Activated B cell treated with CpG ODN at 0.5 μM for 24 hours (primary cell): ENCODE measurements around the gene SERPINC1. TPM values are rescaled to one million over a fixed set of nuclear protein-coding genes. Genes with fewer than 3 reads are reported as not detected.

Experiments
- ATAC-seq: fragments of 200-7000 bp; cut with Tn5 transposase; one replicate; pipeline ENCODE4 v1.10.0; 2021; ENCODE audit warnings: low read depth, mild to moderate bottlenecking, moderate library complexity
- CTCF ChIA-PET: fragments of 350-600 bp; sonication (Branson Sonifier 250); formaldehyde crosslinking; loops from one replicate; lab custom pipeline; 2021; ENCODE audit warnings: antibody characterized with exemption; lab: Charles Lee
- POLR2A ChIA-PET: fragments of 350-600 bp; sonication (Branson Sonifier 250); formaldehyde crosslinking; loops from one replicate; lab custom pipeline; 2021; ENCODE audit warnings: antibody characterized with exemption; lab: Charles Lee
- DNase-seq: peaks from one replicate; pipeline ENCODE4 v3.0.0; 2022
- H3K27ac Mint-ChIP-seq: one replicate; pipeline ENCODE4 v1.8.0; 2020; ENCODE audit warnings: mixed read lengths
- H3K27me3 Mint-ChIP-seq: one replicate; pipeline ENCODE4 v1.8.0; 2021; ENCODE audit warnings: mixed read lengths
- H3K36me3 Mint-ChIP-seq: one replicate; pipeline ENCODE4 v1.8.0; 2021; ENCODE audit warnings: low read depth, mixed read lengths
- H3K4me1 Mint-ChIP-seq: one replicate; pipeline ENCODE4 v1.8.0; 2021; ENCODE audit warnings: mixed read lengths
- H3K4me3 Mint-ChIP-seq: one replicate; pipeline ENCODE4 v1.8.0; 2020; ENCODE audit warnings: mild to moderate bottlenecking, mixed read lengths
- H3K9me3 Mint-ChIP-seq: one replicate; pipeline ENCODE4 v1.8.0; 2020; ENCODE audit warnings: mixed read lengths
- CTCF ChIP-seq: fragments of 200-600 bp; IDR thresholded peaks from one replicate; pipeline ENCODE4 v1.8.0; 2022; ENCODE audit warnings: antibody characterized with exemption, mild to moderate bottlenecking
- intact Hi-C: fragments of 100-400 bp; cut with micrococcal nuclease; formaldehyde crosslinking; loops from one replicate; pipeline ENCODE4 v1.15.1; 2024
- total RNA-seq: library from RNA; stranded (reverse); gene quantifications from 2 replicates; pipeline ENCODE4 v1.2.3, GENCODE V29; 2022

SERPINC1 gene
- total RNA-seq, 1 donor from 2014 or later = 0.24 TPM

- Mint-ChIP-seq H3K27me3 (no peaks in the 10 kb centered on the region), H3K36me3 (peaks cover 72% of the 10 kb centered on the region), H3K4me3 (no peak overlapping the region), H3K4me1 (peaks cover 4% of the 10 kb centered on the region), H3K27ac (no peak overlapping the region), H3K9me3 (no peaks in the 10 kb centered on the region)
- no peak for TF ChIP-seq CTCF
- intact Hi-C loops = no loop called here
- ChIA-PET POLR2A (interaction anchor here (0.8 to 1.4 kb wide), 3 partner anchors 8 to 11 kb away, joined by 3 to 5 read pairs (median 3); partner anchors contain the start of genes GAS5 and ZBTB37), CTCF (no interaction called here)
- DNase-seq = no peak
- ATAC-seq = no peak
Measured at GRCh38 chr1:173857363-173857917, 59.7 kb downstream of the SERPINC1 start.

GRCh38 chr1:173856903-173857302, 60.2 kb downstream of the SERPINC1 start:
- ATAC-seq = no peak
- DNase-seq = no peak
- Mint-ChIP-seq H3K27ac (no peak overlapping the region), H3K27me3 (no peaks in the 10 kb centered on the region), H3K4me3 (no peak overlapping the region), H3K4me1 (peaks cover under 1% of the 10 kb centered on the region), H3K9me3 (no peaks in the 10 kb centered on the region), H3K36me3 (peaks cover 72% of the 10 kb centered on the region)
- intact Hi-C loops = no loop called here
- CTCF ChIA-PET = no interaction called here
- TF ChIP-seq CTCF = no peak
- POLR2A ChIA-PET = interaction anchor here (1.1 to 1.4 kb wide), 2 partner anchors 9 to 11 kb away, joined by 3 to 5 read pairs; partner anchors contain the start of genes GAS5 and ZBTB37

GRCh38 chr1:173856014-173856413, 61.1 kb downstream of the SERPINC1 start:
- Mint-ChIP-seq H3K4me3 (no peak overlapping the region), H3K4me1 (no peaks in the 10 kb centered on the region), H3K27me3 (no peaks in the 10 kb centered on the region), H3K36me3 (peaks cover 76% of the 10 kb centered on the region), H3K9me3 (no peaks in the 10 kb centered on the region), H3K27ac (no peak overlapping the region)
- CTCF ChIA-PET = no interaction called here
- intact Hi-C loops = no loop called here
- no peak for ATAC-seq
- POLR2A ChIA-PET = interaction anchor here (1.4 kb wide), 1 partner anchor 10 kb away, joined by 5 read pairs; no protein-coding TSS in a partner anchor
- no peak for DNase-seq
- no peak for TF ChIP-seq CTCF

Other genes starting within 250 kb of the SERPINC1 start
- not detected in 2 replicates for gene ANKRD45, start 247.5 kb downstream of the SERPINC1 start, total RNA-seq
- 19.6 and 26.1 TPM in 2 replicates for gene KLHL20, start 202.3 kb downstream of the SERPINC1 start, total RNA-seq
- gene DARS2, start 92.7 kb downstream of the SERPINC1 start, total RNA-seq = 24.0 and 26.0 TPM in 2 replicates
- gene CENPL, start 92.4 kb downstream of the SERPINC1 start, total RNA-seq = 12.7 and 14.0 TPM in 2 replicates
- gene GAS5, start 49.3 kb downstream of the SERPINC1 start, total RNA-seq = 701 and 722 TPM in 2 replicates
- gene ZBTB37, start 48.9 kb downstream of the SERPINC1 start, total RNA-seq = 21.1 and 24.6 TPM in 2 replicates
- gene RC3H1, start 105.0 kb upstream of the SERPINC1 start, total RNA-seq = 45.6 and 55.6 TPM in 2 replicates
- gene RABGAP1L, start 242.2 kb upstream of the SERPINC1 start, total RNA-seq = 103 and 126 TPM in 2 replicates